ENCODE results near the gene CEACAM20.

Gene CEACAM20

GRCh38 chr19:44574186-44574950, 44.9 kb upstream of the CEACAM20 start:
- Histone ChIP-seq H3K27me3 (ENCODE audit: control insufficient read depth, insufficient read depth, low read length) (no peaks in the 10 kb centered on the region), H3K9ac (no peak overlapping the region), H3K4me1 (no peaks in the 10 kb centered on the region), H3K4me3 (ENCODE audit: low read depth, low read length) (no peak overlapping the region), H3K36me3 (ENCODE audit: control insufficient read depth, insufficient read depth, low read length) (no peaks in the 10 kb centered on the region), H3K4me2 (ENCODE audit: low read length) (no peak overlapping the region), H3K9me3 (ENCODE audit: control insufficient read depth, low read length) (no peaks in the 10 kb centered on the region), H2AFZ (no peak overlapping the region), H3K79me2 (no peaks in the 10 kb centered on the region), H3K27ac (no peak overlapping the region)
- no peak for TF ChIP-seq CTCF (IDR thresholded peaks at IDR 0.05)

- Histone ChIP-seq H3K4me2 (ENCODE audit: low read length) (no peak overlapping the region), H3K9me3 (ENCODE audit: control insufficient read depth, low read length) (no peaks in the 10 kb centered on the region), H2AFZ (no peak overlapping the region), H3K27ac (no peak overlapping the region), H3K9ac (no peak overlapping the region), H3K4me3 (ENCODE audit: low read depth, low read length) (no peak overlapping the region), H3K27me3 (ENCODE audit: control insufficient read depth, insufficient read depth, low read length) (no peaks in the 10 kb centered on the region), H3K79me2 (no peaks in the 10 kb centered on the region), H3K36me3 (ENCODE audit: control insufficient read depth, insufficient read depth, low read length) (no peaks in the 10 kb centered on the region), H3K4me1 (no peaks in the 10 kb centered on the region)
- TF ChIP-seq CTCF (IDR thresholded peaks at IDR 0.05): no peak
Measured at GRCh38 chr19:44573627-44574026, 44.2 kb upstream of the CEACAM20 start.

GRCh38 chr19:44573183-44573582, 43.7 kb upstream of the CEACAM20 start:
- H3K79me2 ChIP-seq: no peaks in the 10 kb centered on the region
- no peak overlapping the region for H3K9ac ChIP-seq
- no peak overlapping the region for H3K4me2 ChIP-seq (ENCODE audit: low read length)
- H3K4me3 ChIP-seq (ENCODE audit: low read depth, low read length): no peak overlapping the region
- TF ChIP-seq CTCF (IDR thresholded peaks at IDR 0.05): no peak
- H3K27me3 ChIP-seq (ENCODE audit: control insufficient read depth, insufficient read depth, low read length): no peaks in the 10 kb centered on the region
- H3K4me1 ChIP-seq: no peaks in the 10 kb centered on the region
- H3K9me3 ChIP-seq (ENCODE audit: control insufficient read depth, low read length): no peaks in the 10 kb centered on the region
- no peaks in the 10 kb centered on the region for H3K36me3 ChIP-seq (ENCODE audit: control insufficient read depth, insufficient read depth, low read length)
- H3K27ac ChIP-seq: no peak overlapping the region
- H2AFZ ChIP-seq: no peak overlapping the region

- no peak overlapping the region for H3K9ac ChIP-seq
- no peak overlapping the region for H3K27ac ChIP-seq
- no peaks in the 10 kb centered on the region for H3K27me3 ChIP-seq (ENCODE audit: control insufficient read depth, insufficient read depth, low read length)
- H2AFZ ChIP-seq: no peak overlapping the region
- H3K9me3 ChIP-seq (ENCODE audit: control insufficient read depth, low read length): no peaks in the 10 kb centered on the region
- H3K79me2 ChIP-seq: no peaks in the 10 kb centered on the region
- TF ChIP-seq CTCF (IDR thresholded peaks at IDR 0.05): no peak
- H3K4me3 ChIP-seq (ENCODE audit: low read depth, low read length): no peak overlapping the region
- H3K4me1 ChIP-seq: no peaks in the 10 kb centered on the region
- no peaks in the 10 kb centered on the region for H3K36me3 ChIP-seq (ENCODE audit: control insufficient read depth, insufficient read depth, low read length)
- no peak overlapping the region for H3K4me2 ChIP-seq (ENCODE audit: low read length)
Measured at GRCh38 chr19:44572581-44572900, 43.1 kb upstream of the CEACAM20 start.
